Gastroesophageal sphincter (tissue), 4 donors: ENCODE measurements around the gene ESYT3. TPM values are rescaled to one million over a fixed set of nuclear protein-coding genes. Genes with fewer than 3 reads are reported as not detected.

ENCODE experiments used
- ATAC-seq: fragments of 150-250 bp; one replicate; pipeline ENCODE4 v1.9.1; 2016; ENCODE audit warnings: mild to moderate bottlenecking, moderate library complexity
- H3K27ac ChIP-seq, 4 donors: fragments of 200-600 bp; sonication (generic) in 3 of 4; 1 replicate in 3 of 4; 2 replicates in 1 of 4; pipeline ENCODE4 v1.5.1; 2016 to 2019
- H3K27me3 ChIP-seq: fragments of 200-600 bp; sonication (generic); one replicate; pipeline ENCODE4 v1.5.1; 2019
- H3K36me3 ChIP-seq, 2 donors: fragments of 200-600 bp; sonication (generic); one replicate each; pipeline ENCODE4 v1.5.1; 2019; ENCODE audit warnings: control low read depth in 1 of 2
- H3K4me1 ChIP-seq, 3 donors: fragments of 200-600 bp; sonication (generic); 1 replicate in 2 of 3; 2 replicates in 1 of 3; pipeline ENCODE4 v1.5.1; 2016 to 2019; ENCODE audit warnings: control low read depth in 2 of 3
- H3K4me3 ChIP-seq, 2 donors: fragments of 200-600 bp; sonication (generic); one replicate each; pipeline ENCODE4 v1.5.1; 2019; ENCODE audit warnings: mild to moderate bottlenecking in 1 of 2, moderate library complexity in 1 of 2
- H3K9me3 ChIP-seq, 3 donors: fragments of 200-600 bp; sonication (generic); one replicate each; pipeline ENCODE4 v1.5.1; 2017 to 2019; ENCODE audit warnings: control low read depth in 2 of 3
- CTCF ChIP-seq, 4 experiments: fragments of 200-600 bp in 2 of 4; fragments of 450-650 bp in 2 of 4; sonication (generic) in 1 of 4; IDR thresholded peaks; one replicate each; pipeline ENCODE4 v1.5.1; 2017 to 2019; ENCODE audit warnings: antibody characterized with exemption in 4 of 4, mild to moderate bottlenecking in 2 of 4, moderate library complexity in 2 of 4
- EP300 ChIP-seq: sonication (generic); formaldehyde crosslinking; IDR thresholded peaks from one replicate; pipeline ENCODE4 v1.6.1; 2017; ENCODE audit warnings: antibody characterized with exemption, mild to moderate bottlenecking
- POLR2A ChIP-seq, 2 donors: fragments of 450-650 bp; IDR thresholded peaks; one replicate each; pipeline ENCODE4 v1.6.1; 2017; ENCODE audit warnings: antibody characterized with exemption in 2 of 2, mild to moderate bottlenecking in 2 of 2, moderate library complexity in 1 of 2
- POLR2AphosphoS5 ChIP-seq: sonication (generic); formaldehyde crosslinking; IDR thresholded peaks from one replicate; pipeline ENCODE4 v1.6.1; 2017; ENCODE audit warnings: antibody characterized with exemption
- WGBS, 2 donors: methylation state at CpG; one replicate each; pipeline ENCODE4 v1.1.5; 2018; ENCODE audit warnings: low coverage in 1 of 2; 5-methylcytosine and 5-hydroxymethylcytosine counted together
- total RNA-seq, 4 donors: library from RNA; depleted of rRNA; stranded (reverse); fragments of >200 nt; gene quantifications; one replicate each; pipeline ENCODE4 v1.1.0, GENCODE V29; 2016

ESYT3 gene
- total RNA-seq, 4 donors from 2014 or later: 0.93 to 1.9 (median 1.4) TPM

GRCh38 chr3:138457863-138458735 is 23.7 kb downstream of the ESYT3 start:
- no peaks in the 10 kb centered on the region for H3K36me3 ChIP-seq
- WGBS, 2 donors: 75% methylated on average over 4 of the region's 11 CpGs; no CpG with 5 or more reads in 1 of the 2 donors
- H3K27me3 ChIP-seq: peaks cover 22% of the 10 kb centered on the region
- TF ChIP-seq POLR2AphosphoS5 (no peak), CTCF (IDR thresholded peaks at IDR 0.05) (no peak), EP300 (no peak), POLR2A (IDR thresholded peaks at IDR 0.05) (no peak)
- H3K9me3 ChIP-seq: no peaks in the 10 kb centered on the region
- no peak overlapping the region for H3K27ac ChIP-seq
- no peak overlapping the region for H3K4me3 ChIP-seq
- ATAC-seq: no peak
- no peaks in the 10 kb centered on the region for H3K4me1 ChIP-seq

GRCh38 chr3:138458774-138459499 is 24.5 kb downstream of the ESYT3 start:
- ATAC-seq: no peak
- TF ChIP-seq POLR2AphosphoS5 (no peak), POLR2A (IDR thresholded peaks at IDR 0.05) (no peak), CTCF (IDR thresholded peaks at IDR 0.05) (no peak), EP300 (no peak)
- Histone ChIP-seq H3K4me3 (no peak overlapping the region), H3K27ac (no peak overlapping the region), H3K9me3 (no peaks in the 10 kb centered on the region), H3K4me1 (no peaks in the 10 kb centered on the region), H3K36me3 (no peaks in the 10 kb centered on the region), H3K27me3 (peaks cover 27% of the 10 kb centered on the region)
- WGBS, 2 donors: 69% methylated on average over 3 of the region's 9 CpGs; no CpG with 5 or more reads in 1 of the 2 donors

GRCh38 chr3:138459619-138460535 is 25.5 kb downstream of the ESYT3 start:
- no peaks in the 10 kb centered on the region for H3K9me3 ChIP-seq
- H3K4me1 ChIP-seq: no peaks in the 10 kb centered on the region
- H3K4me3 ChIP-seq: no peak overlapping the region
- WGBS, 2 donors: 77% methylated on average over 4 of the region's 15 CpGs; no CpG with 5 or more reads in 1 of the 2 donors
- TF ChIP-seq POLR2A (IDR thresholded peaks at IDR 0.05) (no peak), CTCF (IDR thresholded peaks at IDR 0.05) (no peak), EP300 (no peak), POLR2AphosphoS5 (no peak)
- H3K27me3 ChIP-seq: peaks cover 34% of the 10 kb centered on the region
- no peak for ATAC-seq
- H3K27ac ChIP-seq: no peak overlapping the region
- H3K36me3 ChIP-seq: no peaks in the 10 kb centered on the region

- no CpG with 5 or more reads among the region's 8 CpGs for WGBS, 2 donors
- H3K27me3 ChIP-seq: peaks cover 34% of the 10 kb centered on the region
- no peak for ATAC-seq
- H3K4me1 ChIP-seq: no peaks in the 10 kb centered on the region
- no peak for TF ChIP-seq POLR2AphosphoS5
- no peak for TF ChIP-seq EP300
- no peak for TF ChIP-seq CTCF (IDR thresholded peaks at IDR 0.05)
- TF ChIP-seq POLR2A (IDR thresholded peaks at IDR 0.05): no peak
- H3K4me3 ChIP-seq: no peak overlapping the region
- no peaks in the 10 kb centered on the region for H3K36me3 ChIP-seq
- H3K9me3 ChIP-seq: no peaks in the 10 kb centered on the region
- H3K27ac ChIP-seq: no peak overlapping the region
Observed at GRCh38 chr3:138460536-138461205, 26.3 kb downstream of the ESYT3 start.
